ENCODE results near the gene ZSCAN22.
"Not testable (repeated sequence)": the region's sequence is repeated elsewhere in the genome, so short reads cannot be mapped to it uniquely, and the experiment has no call there.

Gene ZSCAN22

GRCh38 chr19:58368561-58369360 is 42.0 kb downstream of the ZSCAN22 start:
- TF ChIP-seq, protein P1, sequence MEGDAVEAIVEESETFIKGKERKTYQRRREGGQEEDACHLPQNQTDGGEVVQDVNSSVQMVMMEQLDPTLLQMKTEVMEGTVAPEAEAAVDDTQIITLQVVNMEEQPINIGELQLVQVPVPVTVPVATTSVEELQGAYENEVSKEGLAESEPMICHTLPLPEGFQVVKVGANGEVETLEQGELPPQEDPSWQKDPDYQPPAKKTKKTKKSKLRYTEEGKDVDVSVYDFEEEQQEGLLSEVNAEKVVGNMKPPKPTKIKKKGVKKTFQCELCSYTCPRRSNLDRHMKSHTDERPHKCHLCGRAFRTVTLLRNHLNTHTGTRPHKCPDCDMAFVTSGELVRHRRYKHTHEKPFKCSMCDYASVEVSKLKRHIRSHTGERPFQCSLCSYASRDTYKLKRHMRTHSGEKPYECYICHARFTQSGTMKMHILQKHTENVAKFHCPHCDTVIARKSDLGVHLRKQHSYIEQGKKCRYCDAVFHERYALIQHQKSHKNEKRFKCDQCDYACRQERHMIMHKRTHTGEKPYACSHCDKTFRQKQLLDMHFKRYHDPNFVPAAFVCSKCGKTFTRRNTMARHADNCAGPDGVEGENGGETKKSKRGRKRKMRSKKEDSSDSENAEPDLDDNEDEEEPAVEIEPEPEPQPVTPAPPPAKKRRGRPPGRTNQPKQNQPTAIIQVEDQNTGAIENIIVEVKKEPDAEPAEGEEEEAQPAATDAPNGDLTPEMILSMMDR (IDR thresholded peaks at IDR 0.05; ENCODE audit: low read depth, low read length): no peak
- DNase-seq (ENCODE audit: extremely low read depth, low read depth): no peak

GRCh38 chr19:58372311-58373133 is 45.7 kb downstream of the ZSCAN22 start:
- TF ChIP-seq, protein P1 (IDR thresholded peaks at IDR 0.05; ENCODE audit: low read depth, low read length): no peak
- no peak for DNase-seq (ENCODE audit: extremely low read depth, low read depth)

GRCh38 chr19:58374200-58374599 is 47.4 kb downstream of the ZSCAN22 start:
- no peak for DNase-seq (ENCODE audit: extremely low read depth, low read depth)
- TF ChIP-seq, protein P1 (IDR thresholded peaks at IDR 0.05; ENCODE audit: low read depth, low read length): no peak

- DNase-seq (ENCODE audit: extremely low read depth, low read depth): not testable (repeated sequence)
Measured at GRCh38 chr19:58376724-58377123, 49.9 kb downstream of the ZSCAN22 start.

DNA sequence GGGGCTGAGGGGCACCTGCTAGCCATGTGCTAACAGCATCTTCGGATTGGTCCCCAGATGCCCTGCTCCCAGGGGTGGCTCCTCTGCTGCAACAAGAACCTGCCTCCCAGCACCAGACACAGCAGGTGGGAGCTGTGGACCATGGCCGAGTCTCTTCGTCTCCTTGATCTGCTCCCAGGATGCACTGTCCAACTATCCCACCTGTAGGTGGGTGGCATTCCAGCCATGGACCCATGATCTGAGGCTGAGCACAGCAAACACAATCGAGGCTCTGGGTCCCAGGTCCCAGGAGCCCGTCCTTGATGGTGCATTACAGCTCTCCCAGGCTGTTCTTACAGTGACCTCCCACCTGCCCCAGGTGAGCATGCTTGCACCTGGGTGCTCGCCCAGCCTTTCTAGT is 52.5 kb downstream of the ZSCAN22 start:
- TF ChIP-seq, protein P1 (IDR thresholded peaks at IDR 0.05; ENCODE audit: low read depth, low read length): no peak
- no peak for DNase-seq (ENCODE audit: extremely low read depth, low read depth)

- TF ChIP-seq, protein P1 (IDR thresholded peaks at IDR 0.05; ENCODE audit: low read depth, low read length): no peak
Measured at GRCh38 chr19:58380037-58380661, 53.4 kb downstream of the ZSCAN22 start.

DNA sequence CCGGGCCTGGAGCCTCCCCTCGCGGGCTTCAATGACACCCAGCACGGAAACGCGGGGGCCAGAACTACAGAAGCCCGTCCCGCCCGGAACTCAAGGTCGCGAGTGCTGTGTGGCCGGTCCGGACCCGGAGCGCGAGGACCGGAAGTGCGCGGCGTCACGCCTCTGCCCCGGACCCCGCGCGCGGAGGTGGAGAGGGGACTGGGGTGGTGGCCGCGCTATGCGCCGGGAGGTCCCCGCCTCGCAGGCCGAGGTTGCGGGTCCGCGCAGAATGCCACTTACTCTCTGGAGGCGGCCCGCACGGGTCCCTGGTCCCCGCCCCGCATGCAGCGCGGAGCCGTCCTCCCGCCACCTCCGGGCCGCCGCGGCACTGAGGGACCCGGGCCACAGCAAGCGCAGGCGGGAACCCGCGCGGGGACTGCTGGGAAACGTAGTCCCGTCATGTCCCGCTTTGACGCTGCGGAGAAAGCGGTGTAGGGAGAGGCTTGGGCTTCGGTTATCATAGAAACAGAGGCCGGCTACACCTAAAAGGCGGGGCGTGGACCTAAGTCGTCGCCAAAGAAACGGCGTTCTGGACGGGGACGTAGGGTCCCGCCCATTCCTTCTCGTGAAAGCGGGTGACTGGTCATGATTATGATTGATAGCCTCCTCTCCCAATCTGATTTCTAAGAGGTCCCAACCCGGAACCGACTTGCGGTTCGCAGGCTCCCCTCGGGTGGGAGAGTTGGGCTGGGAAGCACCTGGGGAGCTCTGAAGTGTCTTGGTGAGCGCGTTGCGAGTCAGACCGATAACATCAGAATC is 54.1 kb downstream of the ZSCAN22 start, which contains the start of gene ZNF837:
Gene ZNF837 (minus strand): TSS at position 369 of the 798 bp plus-strand sequence. CDS start 11,698 bp downstream, outside the sequence.
- TF ChIP-seq, protein P1 (IDR thresholded peaks at IDR 0.05; ENCODE audit: low read depth, low read length): no peak
- DNase-seq (ENCODE audit: extremely low read depth, low read depth): peak; percentile 100

More at GRCh38 chr19:58380037-58380661, 53.4 kb downstream of the ZSCAN22 start:
- no peak for DNase-seq (ENCODE audit: extremely low read depth, low read depth)

Data from AG09319 (cell line).